ENCODE measurements around the gene FRRS1L. TPM values are rescaled to one million over a fixed set of nuclear protein-coding genes. Genes with fewer than 3 reads are reported as not detected.

Gene FRRS1L
- total RNA-seq, 4 donors from 2014 or later, result 0.80 to 3.8 (median 1.9) TPM

- no peak overlapping the region for H3K4me3 ChIP-seq
- no peak for TF ChIP-seq CTCF (IDR thresholded peaks at IDR 0.05)
- TF ChIP-seq POLR2A (IDR thresholded peaks at IDR 0.05), result no peak
- H3K9me3 ChIP-seq, result no peaks in the 10 kb centered on the region
- no peak overlapping the region for H3K27ac ChIP-seq
- no peaks in the 10 kb centered on the region for H3K36me3 ChIP-seq
- no peak for DNase-seq
- H3K27me3 ChIP-seq, result no peaks in the 10 kb centered on the region
- no peaks in the 10 kb centered on the region for H3K4me1 ChIP-seq
Measured at GRCh38 chr9:109205526-109205925, 38.5 kb upstream of the FRRS1L start.

GRCh38 chr9:109203761-109204360 lies 36.8 kb upstream of the FRRS1L start:
- Histone ChIP-seq H3K36me3 (no peaks in the 10 kb centered on the region), H3K4me3 (no peak overlapping the region), H3K4me1 (no peaks in the 10 kb centered on the region), H3K9me3 (no peaks in the 10 kb centered on the region), H3K27ac (no peak overlapping the region), H3K27me3 (no peaks in the 10 kb centered on the region)
- TF ChIP-seq POLR2A (IDR thresholded peaks at IDR 0.05), result no peak
- no peak for TF ChIP-seq CTCF (IDR thresholded peaks at IDR 0.05)
- no peak for DNase-seq

GRCh38 chr9:109199676-109200075 lies 32.6 kb upstream of the FRRS1L start:
- no peak overlapping the region for H3K27ac ChIP-seq
- no peak for DNase-seq
- H3K4me1 ChIP-seq, result no peaks in the 10 kb centered on the region
- TF ChIP-seq POLR2A (IDR thresholded peaks at IDR 0.05), result no peak
- TF ChIP-seq CTCF (IDR thresholded peaks at IDR 0.05), result no peak
- H3K4me3 ChIP-seq, result no peak overlapping the region
- no peaks in the 10 kb centered on the region for H3K9me3 ChIP-seq
- no peaks in the 10 kb centered on the region for H3K36me3 ChIP-seq
- no peaks in the 10 kb centered on the region for H3K27me3 ChIP-seq

GRCh38 chr9:109198736-109199382 lies 31.8 kb upstream of the FRRS1L start:
- Histone ChIP-seq H3K27ac (no peak overlapping the region), H3K4me1 (no peaks in the 10 kb centered on the region), H3K9me3 (no peaks in the 10 kb centered on the region), H3K4me3 (no peak overlapping the region), H3K27me3 (no peaks in the 10 kb centered on the region), H3K36me3 (no peaks in the 10 kb centered on the region)
- no peak for DNase-seq
- TF ChIP-seq POLR2A (IDR thresholded peaks at IDR 0.05), result no peak
- TF ChIP-seq CTCF (IDR thresholded peaks at IDR 0.05), result peak in 4 of 6 experiments; percentile 8 to 41 (median 36)

- no peaks in the 10 kb centered on the region for H3K36me3 ChIP-seq
- no peak overlapping the region for H3K27ac ChIP-seq
- TF ChIP-seq POLR2A (IDR thresholded peaks at IDR 0.05) (no peak), CTCF (IDR thresholded peaks at IDR 0.05) (no peak)
- no peaks in the 10 kb centered on the region for H3K9me3 ChIP-seq
- no peak overlapping the region for H3K4me3 ChIP-seq
- H3K4me1 ChIP-seq, result no peaks in the 10 kb centered on the region
- no peak for DNase-seq
- H3K27me3 ChIP-seq, result no peaks in the 10 kb centered on the region
Measured at GRCh38 chr9:109193974-109194556, 27.0 kb upstream of the FRRS1L start.

Measured in Peyer's patch (tissue), 4 donors.